HEK293 (cell line): ENCODE results near the gene SHLD1.

Source experiments
- ELK4 ChIP-seq: IDR thresholded peaks from 2 replicates; pipeline ENCODE4 v1.6.1; 2011; ENCODE audit warnings: mild to moderate bottlenecking, low read depth, low read length, borderline replicate concordance
- IKZF3 ChIP-seq: fragments of 450-650 bp; IDR thresholded peaks from 2 replicates; pipeline ENCODE4 v1.5.0; 2018; ENCODE audit warnings: missing biosample characterization, mild to moderate bottlenecking, missing genetic modification characterization, moderate library complexity
- KLF8 ChIP-seq: fragments of 450-650 bp; formaldehyde crosslinking; IDR thresholded peaks from 2 replicates; pipeline ENCODE4 v1.5.1; 2016; ENCODE audit warnings: missing biosample characterization, missing genetic modification characterization
- PATZ1 ChIP-seq: fragments of 450-650 bp; formaldehyde crosslinking; IDR thresholded peaks from 2 replicates; pipeline ENCODE4 v1.5.1; 2016; ENCODE audit warnings: missing biosample characterization, missing genetic modification characterization
- SP3 ChIP-seq: fragments of 450-650 bp; formaldehyde crosslinking; IDR thresholded peaks from 2 replicates; pipeline ENCODE4 v1.5.1; 2016; ENCODE audit warnings: missing biosample characterization, missing genetic modification characterization
- YY2 ChIP-seq: fragments of 450-650 bp; formaldehyde crosslinking; IDR thresholded peaks from 2 replicates; pipeline ENCODE4 v1.5.1; 2016; ENCODE audit warnings: missing biosample characterization, missing genetic modification characterization
- ZBTB10 ChIP-seq: fragments of 450-650 bp; formaldehyde crosslinking; IDR thresholded peaks from 2 replicates; pipeline ENCODE4 v1.5.1; 2016; ENCODE audit warnings: missing biosample characterization, missing genetic modification characterization
- ZBTB8A ChIP-seq: fragments of 450-650 bp; formaldehyde crosslinking; IDR thresholded peaks from 2 replicates; pipeline ENCODE4 v1.5.1; 2016; ENCODE audit warnings: missing biosample characterization, missing genetic modification characterization
- ZNF112 ChIP-seq: fragments of 450-650 bp; formaldehyde crosslinking; IDR thresholded peaks from 2 replicates; pipeline ENCODE4 v1.5.0; 2017; ENCODE audit warnings: missing biosample characterization, missing genetic modification characterization
- ZNF16 ChIP-seq: fragments of 450-650 bp; formaldehyde crosslinking; IDR thresholded peaks from 2 replicates; pipeline ENCODE4 v1.5.1; 2016; ENCODE audit warnings: low read depth, missing biosample characterization, missing genetic modification characterization
- ZNF24 ChIP-seq: fragments of 450-650 bp; formaldehyde crosslinking; IDR thresholded peaks from 2 replicates; pipeline ENCODE4 v1.5.1; 2016; ENCODE audit warnings: missing biosample characterization, missing genetic modification characterization
- ZNF354C ChIP-seq: fragments of 450-650 bp; formaldehyde crosslinking; IDR thresholded peaks from 2 replicates; pipeline ENCODE4 v1.5.1; 2016; ENCODE audit warnings: missing biosample characterization, missing genetic modification characterization, low read depth, borderline replicate concordance
- ZNF366 ChIP-seq: fragments of 450-650 bp; formaldehyde crosslinking; conservative IDR thresholded peaks from 2 replicates; pipeline ENCODE4 v1.5.1; 2016; ENCODE audit warnings: missing biosample characterization, missing genetic modification characterization
- ZNF394 ChIP-seq: fragments of 450-650 bp; formaldehyde crosslinking; IDR thresholded peaks from 2 replicates; pipeline ENCODE4 v1.5.1; 2016; ENCODE audit warnings: missing biosample characterization, missing genetic modification characterization, mild to moderate bottlenecking, moderate library complexity, borderline replicate concordance
- ZNF530 ChIP-seq: fragments of 450-650 bp; formaldehyde crosslinking; IDR thresholded peaks from 2 replicates; pipeline ENCODE4 v1.5.1; 2016; ENCODE audit warnings: low read depth, missing biosample characterization, missing genetic modification characterization
- ZNF558 ChIP-seq: fragments of 450-650 bp; formaldehyde crosslinking; IDR thresholded peaks from 2 replicates; pipeline ENCODE4 v1.5.1; 2016; ENCODE audit warnings: missing biosample characterization, missing genetic modification characterization
- ZNF654 ChIP-seq: fragments of 450-650 bp; formaldehyde crosslinking; IDR thresholded peaks from 2 replicates; pipeline ENCODE4 v1.5.1; 2016; ENCODE audit warnings: low read depth, missing biosample characterization, missing genetic modification characterization
- ZNF76 ChIP-seq: fragments of 450-650 bp; formaldehyde crosslinking; IDR thresholded peaks from 2 replicates; pipeline ENCODE4; 2016; ENCODE audit warnings: low read depth, missing biosample characterization, missing genetic modification characterization, borderline replicate concordance
- ZNF776 ChIP-seq: fragments of 450-650 bp; formaldehyde crosslinking; IDR thresholded peaks from 2 replicates; pipeline ENCODE4 v1.5.0; 2017; ENCODE audit warnings: missing biosample characterization, missing genetic modification characterization, borderline replicate concordance
- ZXDB ChIP-seq: fragments of 450-650 bp; formaldehyde crosslinking; IDR thresholded peaks from 2 replicates; pipeline ENCODE4 v1.5.1; 2016; ENCODE audit warnings: missing biosample characterization, missing genetic modification characterization
- TF ChIP-seq, protein P1 (sequence below): fragments of 450-650 bp; formaldehyde crosslinking; IDR thresholded peaks from 2 replicates; pipeline ENCODE4 v1.5.1; 2016; ENCODE audit warnings: missing biosample characterization, missing genetic modification characterization, low read depth
- TF ChIP-seq, protein P2 (sequence below): fragments of 450-650 bp; formaldehyde crosslinking; IDR thresholded peaks from 2 replicates; pipeline ENCODE4 v1.5.1; 2016; ENCODE audit warnings: missing biosample characterization, missing genetic modification characterization
- TF ChIP-seq, protein P3 (sequence below): fragments of 450-650 bp; IDR thresholded peaks from 2 replicates; pipeline ENCODE4 v1.5.1; 2018; ENCODE audit warnings: missing biosample characterization, missing genetic modification characterization
- TF ChIP-seq, protein P4 (sequence below): fragments of 450-650 bp; formaldehyde crosslinking; conservative IDR thresholded peaks from 2 replicates; pipeline ENCODE4 v1.5.1; 2016; ENCODE audit warnings: low read depth, missing biosample characterization, missing genetic modification characterization

SHLD1 gene

GRCh38 chr20:5749952-5750779, at the start of gene SHLD1 (continued):
- TF ChIP-seq ZNF394 (no peak), ZNF24 (tag by site-specific recombination) (no peak), ZNF558 (0 out of 2 replicates have a peak, but pooled peaks have one; percentile 22), ZNF76 (tag by site-specific recombination) (peak; percentile 71), PATZ1 (tag by site-specific recombination) (no peak), IKZF3 (tag by site-specific recombination) (peak; percentile 94), ZBTB8A (tag by site-specific recombination) (no peak), ZNF366 (tag by site-specific recombination) (no peak), ZNF530 (tag by site-specific recombination) (no peak), ZNF112 (tag by site-specific recombination) (no peak), ZBTB10 (tag by site-specific recombination) (no peak), ZXDB (tag by site-specific recombination) (0 out of 2 replicates have a peak, but pooled peaks have one; percentile 42), ZNF654 (tag by site-specific recombination) (no peak), ZNF16 (tag by site-specific recombination) (no peak), ELK4 (no peak), YY2 (peak; percentile 89), SP3 (tag by site-specific recombination) (peak; percentile 45), ZNF354C (tag by site-specific recombination) (no peak), KLF8 (tag by site-specific recombination) (no peak), ZNF776 (tag by site-specific recombination) (no peak)
- TF ChIP-seq, protein P1, sequence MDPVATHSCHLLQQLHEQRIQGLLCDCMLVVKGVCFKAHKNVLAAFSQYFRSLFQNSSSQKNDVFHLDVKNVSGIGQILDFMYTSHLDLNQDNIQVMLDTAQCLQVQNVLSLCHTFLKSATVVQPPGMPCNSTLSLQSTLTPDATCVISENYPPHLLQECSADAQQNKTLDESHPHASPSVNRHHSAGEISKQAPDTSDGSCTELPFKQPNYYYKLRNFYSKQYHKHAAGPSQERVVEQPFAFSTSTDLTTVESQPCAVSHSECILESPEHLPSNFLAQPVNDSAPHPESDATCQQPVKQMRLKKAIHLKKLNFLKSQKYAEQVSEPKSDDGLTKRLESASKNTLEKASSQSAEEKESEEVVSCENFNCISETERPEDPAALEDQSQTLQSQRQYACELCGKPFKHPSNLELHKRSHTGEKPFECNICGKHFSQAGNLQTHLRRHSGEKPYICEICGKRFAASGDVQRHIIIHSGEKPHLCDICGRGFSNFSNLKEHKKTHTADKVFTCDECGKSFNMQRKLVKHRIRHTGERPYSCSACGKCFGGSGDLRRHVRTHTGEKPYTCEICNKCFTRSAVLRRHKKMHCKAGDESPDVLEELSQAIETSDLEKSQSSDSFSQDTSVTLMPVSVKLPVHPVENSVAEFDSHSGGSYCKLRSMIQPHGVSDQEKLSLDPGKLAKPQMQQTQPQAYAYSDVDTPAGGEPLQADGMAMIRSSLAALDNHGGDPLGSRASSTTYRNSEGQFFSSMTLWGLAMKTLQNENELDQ = no peak
- TF ChIP-seq, protein P2, sequence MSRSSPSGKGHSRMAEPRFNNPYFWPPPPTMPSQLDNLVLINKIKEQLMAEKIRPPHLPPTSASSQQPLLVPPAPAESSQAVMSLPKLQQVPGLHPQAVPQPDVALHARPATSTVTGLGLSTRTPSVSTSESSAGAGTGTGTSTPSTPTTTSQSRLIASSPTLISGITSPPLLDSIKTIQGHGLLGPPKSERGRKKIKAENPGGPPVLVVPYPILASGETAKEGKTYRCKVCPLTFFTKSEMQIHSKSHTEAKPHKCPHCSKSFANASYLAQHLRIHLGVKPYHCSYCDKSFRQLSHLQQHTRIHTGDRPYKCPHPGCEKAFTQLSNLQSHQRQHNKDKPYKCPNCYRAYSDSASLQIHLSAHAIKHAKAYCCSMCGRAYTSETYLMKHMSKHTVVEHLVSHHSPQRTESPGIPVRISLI (tag by site-specific recombination) = peak; percentile 43; the same call in 1 of the 2 replicates
- TF ChIP-seq, protein P3, sequence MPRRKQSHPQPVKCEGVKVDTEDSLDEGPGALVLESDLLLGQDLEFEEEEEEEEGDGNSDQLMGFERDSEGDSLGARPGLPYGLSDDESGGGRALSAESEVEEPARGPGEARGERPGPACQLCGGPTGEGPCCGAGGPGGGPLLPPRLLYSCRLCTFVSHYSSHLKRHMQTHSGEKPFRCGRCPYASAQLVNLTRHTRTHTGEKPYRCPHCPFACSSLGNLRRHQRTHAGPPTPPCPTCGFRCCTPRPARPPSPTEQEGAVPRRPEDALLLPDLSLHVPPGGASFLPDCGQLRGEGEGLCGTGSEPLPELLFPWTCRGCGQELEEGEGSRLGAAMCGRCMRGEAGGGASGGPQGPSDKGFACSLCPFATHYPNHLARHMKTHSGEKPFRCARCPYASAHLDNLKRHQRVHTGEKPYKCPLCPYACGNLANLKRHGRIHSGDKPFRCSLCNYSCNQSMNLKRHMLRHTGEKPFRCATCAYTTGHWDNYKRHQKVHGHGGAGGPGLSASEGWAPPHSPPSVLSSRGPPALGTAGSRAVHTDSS = no peak
- TF ChIP-seq, protein P4, sequence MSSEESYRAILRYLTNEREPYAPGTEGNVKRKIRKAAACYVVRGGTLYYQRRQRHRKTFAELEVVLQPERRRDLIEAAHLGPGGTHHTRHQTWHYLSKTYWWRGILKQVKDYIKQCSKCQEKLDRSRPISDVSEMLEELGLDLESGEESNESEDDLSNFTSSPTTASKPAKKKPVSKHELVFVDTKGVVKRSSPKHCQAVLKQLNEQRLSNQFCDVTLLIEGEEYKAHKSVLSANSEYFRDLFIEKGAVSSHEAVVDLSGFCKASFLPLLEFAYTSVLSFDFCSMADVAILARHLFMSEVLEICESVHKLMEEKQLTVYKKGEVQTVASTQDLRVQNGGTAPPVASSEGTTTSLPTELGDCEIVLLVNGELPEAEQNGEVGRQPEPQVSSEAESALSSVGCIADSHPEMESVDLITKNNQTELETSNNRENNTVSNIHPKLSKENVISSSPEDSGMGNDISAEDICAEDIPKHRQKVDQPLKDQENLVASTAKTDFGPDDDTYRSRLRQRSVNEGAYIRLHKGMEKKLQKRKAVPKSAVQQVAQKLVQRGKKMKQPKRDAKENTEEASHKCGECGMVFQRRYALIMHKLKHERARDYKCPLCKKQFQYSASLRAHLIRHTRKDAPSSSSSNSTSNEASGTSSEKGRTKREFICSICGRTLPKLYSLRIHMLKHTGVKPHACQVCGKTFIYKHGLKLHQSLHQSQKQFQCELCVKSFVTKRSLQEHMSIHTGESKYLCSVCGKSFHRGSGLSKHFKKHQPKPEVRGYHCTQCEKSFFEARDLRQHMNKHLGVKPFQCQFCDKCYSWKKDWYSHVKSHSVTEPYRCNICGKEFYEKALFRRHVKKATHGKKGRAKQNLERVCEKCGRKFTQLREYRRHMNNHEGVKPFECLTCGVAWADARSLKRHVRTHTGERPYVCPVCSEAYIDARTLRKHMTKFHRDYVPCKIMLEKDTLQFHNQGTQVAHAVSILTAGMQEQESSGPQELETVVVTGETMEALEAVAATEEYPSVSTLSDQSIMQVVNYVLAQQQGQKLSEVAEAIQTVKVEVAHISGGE (tag by site-specific recombination) = peak; percentile 66
